BE2C (cell line): Measurements from ENCODE around the gene DOHH.
"Not testable (repeated sequence)": the region's sequence is repeated elsewhere in the genome, so short reads cannot be mapped to it uniquely, and the experiment has no call there.

Source experiments
- DNase-seq: peaks from one replicate; pipeline ENCODE4 v3.0.0-alpha.2; 2020
- H3K27me3 ChIP-seq: fragments of 250-450 bp; sonication (Bioruptor Pico); 2 replicates; pipeline ENCODE4 v1.5.1; 2020; ENCODE audit warnings: mild to moderate bottlenecking
- H3K36me3 ChIP-seq: fragments of 250-450 bp; sonication (Bioruptor Pico); 2 replicates; pipeline ENCODE4 v1.5.1; 2020; ENCODE audit warnings: mild to moderate bottlenecking
- H3K4me1 ChIP-seq: fragments of 250-450 bp; sonication (Bioruptor Pico); 2 replicates; pipeline ENCODE4 v1.5.1; 2020
- H3K4me3 ChIP-seq: 2 replicates; pipeline ENCODE4 v1.5.1; 2011; ENCODE audit warnings: low read depth, low read length
- H3K9me3 ChIP-seq: fragments of 250-450 bp; sonication (Bioruptor Pico); 2 replicates; pipeline ENCODE4 v1.5.1; 2020
- CTCF ChIP-seq: IDR thresholded peaks from 2 replicates; pipeline ENCODE4 v1.5.1; 2012; ENCODE audit warnings: mild to moderate bottlenecking, low read depth, low read length

The DOHH gene

DNA sequence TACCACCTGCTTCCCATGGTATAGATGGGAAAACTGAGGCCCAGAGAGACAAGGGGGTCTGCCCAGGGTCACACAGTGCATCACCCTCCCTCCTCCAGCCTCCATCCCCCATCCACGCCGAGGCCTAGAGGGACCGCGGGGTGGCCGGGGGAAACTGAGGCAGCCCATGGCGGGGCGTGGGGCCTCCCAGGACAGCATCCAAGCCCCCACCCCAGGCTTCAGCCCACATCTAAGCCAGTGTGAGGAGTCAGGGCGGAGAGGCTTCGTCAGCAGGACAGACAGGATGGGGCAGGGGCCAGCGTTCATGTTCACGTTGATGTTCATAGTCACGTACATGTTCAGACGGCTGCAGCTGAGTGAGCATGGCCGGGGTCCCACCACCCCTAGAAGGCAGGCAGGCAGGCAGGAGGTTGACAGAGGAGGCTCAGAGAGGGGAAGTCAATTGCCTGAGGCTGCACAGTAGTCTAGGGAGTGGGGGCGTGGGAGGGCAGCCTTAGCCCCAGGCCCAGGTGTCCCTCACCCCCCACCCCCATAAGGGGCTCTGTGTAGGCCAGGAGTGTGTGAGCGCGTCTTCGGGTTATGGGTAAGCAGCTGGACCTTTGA, 43.4 kb downstream of the DOHH start:
- H3K27me3 ChIP-seq = no peaks in the 10 kb centered on the region
- peaks cover 4% of the 10 kb centered on the region for H3K4me1 ChIP-seq
- no peak for TF ChIP-seq CTCF
- no peak overlapping the region for H3K4me3 ChIP-seq
- H3K9me3 ChIP-seq = no peaks in the 10 kb centered on the region
- DNase-seq = no peak
- peaks cover 52% of the 10 kb centered on the region for H3K36me3 ChIP-seq

DNA sequence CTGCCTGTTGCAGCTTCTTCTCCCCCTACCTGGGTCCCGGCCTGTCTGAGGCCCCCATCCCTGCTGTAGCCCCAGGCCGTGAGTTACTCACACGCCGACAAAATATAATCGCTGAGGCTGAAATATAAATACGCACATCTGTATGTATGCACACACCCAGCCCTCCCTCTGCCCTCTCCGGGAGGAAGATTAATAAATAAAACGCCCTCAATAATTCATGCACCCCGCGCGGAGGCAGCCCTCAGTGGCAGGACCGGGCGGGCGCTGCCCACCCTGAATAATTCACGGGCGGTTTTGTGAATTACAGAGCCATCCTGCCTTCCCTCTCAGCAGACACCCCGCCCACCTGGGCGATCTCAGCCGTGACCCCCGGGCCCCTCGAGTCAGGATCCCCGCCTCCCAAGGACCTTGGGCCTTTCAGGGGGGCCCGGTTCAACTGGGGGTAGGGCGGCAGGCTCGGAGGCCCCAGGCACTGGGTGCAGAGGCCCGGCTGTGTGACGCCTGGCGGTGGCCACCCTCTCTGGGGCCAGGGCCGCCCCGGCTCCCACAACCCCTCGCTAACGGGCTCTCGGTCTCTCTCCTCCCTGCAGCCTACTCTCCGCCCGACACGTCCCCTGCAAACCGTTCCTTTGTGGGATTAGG, 44.4 kb downstream of the DOHH start:
- DNase-seq = no peak
- no peak for TF ChIP-seq CTCF
- Histone ChIP-seq H3K9me3 (no peaks in the 10 kb centered on the region), H3K4me1 (peaks cover 4% of the 10 kb centered on the region), H3K4me3 (no peak overlapping the region), H3K36me3 (peaks cover 52% of the 10 kb centered on the region), H3K27me3 (no peaks in the 10 kb centered on the region)

DNA sequence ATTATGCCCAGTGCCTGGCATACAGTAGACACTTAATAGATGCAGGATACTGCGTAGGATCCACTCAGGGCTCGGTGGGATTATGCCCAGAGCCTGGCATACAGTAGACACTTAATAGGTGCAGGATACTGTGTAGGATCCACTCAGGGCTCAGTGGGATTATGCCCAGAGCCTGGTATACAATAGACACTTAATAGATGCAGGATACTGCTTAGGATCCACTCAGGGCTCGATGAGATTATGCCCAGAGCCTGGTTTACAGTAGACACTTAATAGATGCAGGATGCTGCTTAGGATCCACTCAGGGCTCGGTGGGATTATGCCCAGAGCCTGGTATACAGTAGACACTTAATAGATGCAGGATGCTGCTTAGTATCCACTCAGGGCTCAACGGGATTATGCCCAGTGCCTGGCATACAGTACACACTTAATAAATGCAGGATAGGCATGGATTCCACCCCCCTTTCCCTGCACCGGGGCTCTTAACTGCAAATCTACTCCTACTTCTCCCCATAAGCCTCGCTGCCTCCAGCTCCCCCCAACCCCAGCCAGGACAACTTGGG, 45.0 kb downstream of the DOHH start:
- Histone ChIP-seq H3K4me1 (peaks cover 4% of the 10 kb centered on the region), H3K4me3 (no peak overlapping the region), H3K9me3 (no peaks in the 10 kb centered on the region), H3K27me3 (no peaks in the 10 kb centered on the region), H3K36me3 (peaks cover 58% of the 10 kb centered on the region)
- no peak for DNase-seq
- TF ChIP-seq CTCF = no peak

DNA sequence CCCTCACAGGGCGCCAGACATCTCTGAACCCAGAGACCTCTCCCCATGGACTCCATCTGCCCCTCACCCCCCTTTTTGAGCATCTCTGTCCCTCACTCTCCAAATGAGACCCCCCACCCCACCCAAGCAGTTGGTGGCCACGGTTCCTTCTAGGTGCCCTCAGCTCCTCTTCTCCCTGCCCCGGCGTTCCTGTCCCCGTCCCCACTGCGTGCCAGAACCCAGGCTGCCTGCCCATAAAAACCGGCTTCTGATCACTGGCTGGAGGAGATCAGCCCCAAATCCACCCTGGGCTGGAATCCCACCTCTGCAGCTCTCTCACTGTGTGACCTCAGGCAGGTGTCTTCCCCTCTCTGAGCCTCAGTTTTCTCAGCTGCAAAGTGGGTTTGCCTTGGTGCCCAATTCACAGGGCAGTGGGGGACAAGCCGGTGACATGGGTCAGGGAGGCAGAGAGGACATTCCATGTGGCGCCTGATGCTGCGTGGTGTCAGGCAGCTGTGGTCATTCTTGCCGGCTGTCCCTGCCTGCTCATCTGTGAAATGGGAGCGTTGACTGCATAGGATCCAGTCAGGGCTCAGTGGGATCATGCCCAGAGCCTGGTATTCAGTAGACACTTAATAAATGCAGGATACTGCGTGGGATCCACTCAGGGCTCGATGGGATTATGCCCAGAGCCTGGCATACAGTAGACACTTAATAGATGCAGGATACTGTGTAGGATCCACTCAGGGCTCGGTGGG, 45.6 kb downstream of the DOHH start:
- H3K36me3 ChIP-seq = peaks cover 58% of the 10 kb centered on the region
- no peak for DNase-seq
- TF ChIP-seq CTCF = no peak
- H3K9me3 ChIP-seq = no peaks in the 10 kb centered on the region
- H3K27me3 ChIP-seq = no peaks in the 10 kb centered on the region
- peaks cover 4% of the 10 kb centered on the region for H3K4me1 ChIP-seq
- H3K4me3 ChIP-seq = no peak overlapping the region

GRCh38 chr19:3453840-3454239, 46.6 kb downstream of the DOHH start:
- TF ChIP-seq CTCF = no peak
- DNase-seq = no peak
- no peak overlapping the region for H3K4me3 ChIP-seq
- no peaks in the 10 kb centered on the region for H3K9me3 ChIP-seq
- no peaks in the 10 kb centered on the region; the same call in 1 of the 2 replicates for H3K4me1 ChIP-seq
- H3K36me3 ChIP-seq = peaks cover 67% of the 10 kb centered on the region
- H3K27me3 ChIP-seq = no peaks in the 10 kb centered on the region

- H3K4me3 ChIP-seq, DNase-seq, H3K4me1 ChIP-seq, H3K9me3 ChIP-seq, H3K27me3 ChIP-seq: not testable (repeated sequence)
- peaks cover 70% of the 10 kb centered on the region for H3K36me3 ChIP-seq
Measured at GRCh38 chr19:3452942-3453214, 47.6 kb downstream of the DOHH start.
